Measurements from ENCODE around the gene ZKSCAN7. TPM values are rescaled to one million over a fixed set of nuclear protein-coding genes. Genes with fewer than 3 reads are reported as not detected.

Gene ZKSCAN7
- total RNA-seq, 1 donor from 2014 or later = 9.2 TPM

DNA sequence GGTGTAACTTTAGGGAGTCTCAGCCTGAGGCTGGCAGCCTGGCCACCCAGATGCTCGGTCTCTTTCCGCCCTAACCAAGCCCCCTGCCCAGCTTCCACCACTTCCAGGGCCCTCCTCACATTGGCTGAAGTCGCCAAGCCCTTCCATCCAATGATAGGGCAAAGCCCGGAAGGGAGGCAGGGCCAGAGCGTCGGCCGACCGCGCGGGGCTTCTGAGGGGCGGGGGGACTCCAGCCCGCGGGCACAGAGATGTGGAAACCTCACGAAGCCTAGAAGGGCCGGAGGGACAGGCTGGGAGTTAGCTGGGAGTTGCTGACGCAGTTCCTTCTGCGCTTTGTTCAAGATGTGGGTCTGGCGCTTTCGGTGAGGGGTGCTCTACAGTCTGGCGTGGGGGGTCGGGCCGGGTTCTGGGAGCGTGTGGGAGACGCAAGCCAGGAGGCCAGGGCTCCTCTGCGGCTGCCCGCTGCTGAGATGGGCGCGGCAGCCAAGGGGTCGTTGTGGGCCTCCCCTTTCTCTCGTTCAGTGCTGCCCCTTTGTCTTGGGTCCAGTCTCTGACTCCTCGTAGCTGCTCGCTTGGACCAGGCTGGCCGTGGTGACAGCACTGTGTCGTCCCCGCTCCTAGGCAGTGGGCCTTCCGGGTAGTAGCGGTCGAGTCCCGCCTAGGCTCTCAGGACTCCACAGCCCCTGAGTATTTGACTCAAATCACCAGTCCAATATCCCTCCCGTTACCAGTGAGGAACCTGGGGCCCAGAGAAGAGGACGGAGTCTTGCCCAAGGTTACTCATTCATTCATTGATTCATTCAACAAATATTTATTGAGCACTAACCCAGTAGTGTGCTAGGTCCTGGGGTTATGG, 29.9 kb downstream of the ZKSCAN7 start, which contains the start of gene ZNF660:
TSS of gene ZNF660 (plus strand) at position 319 of the 856 bp plus-strand sequence. CDS start 9,230 bp downstream, outside the sequence.
- H3K27ac Mint-ChIP-seq = peak within 1 kb of the TSS; percentile 15
- DNase-seq (peak; percentile 23), ATAC-seq (ENCODE audit: low read depth) (peak; percentile 86)
- TF ChIP-seq, protein P1, sequence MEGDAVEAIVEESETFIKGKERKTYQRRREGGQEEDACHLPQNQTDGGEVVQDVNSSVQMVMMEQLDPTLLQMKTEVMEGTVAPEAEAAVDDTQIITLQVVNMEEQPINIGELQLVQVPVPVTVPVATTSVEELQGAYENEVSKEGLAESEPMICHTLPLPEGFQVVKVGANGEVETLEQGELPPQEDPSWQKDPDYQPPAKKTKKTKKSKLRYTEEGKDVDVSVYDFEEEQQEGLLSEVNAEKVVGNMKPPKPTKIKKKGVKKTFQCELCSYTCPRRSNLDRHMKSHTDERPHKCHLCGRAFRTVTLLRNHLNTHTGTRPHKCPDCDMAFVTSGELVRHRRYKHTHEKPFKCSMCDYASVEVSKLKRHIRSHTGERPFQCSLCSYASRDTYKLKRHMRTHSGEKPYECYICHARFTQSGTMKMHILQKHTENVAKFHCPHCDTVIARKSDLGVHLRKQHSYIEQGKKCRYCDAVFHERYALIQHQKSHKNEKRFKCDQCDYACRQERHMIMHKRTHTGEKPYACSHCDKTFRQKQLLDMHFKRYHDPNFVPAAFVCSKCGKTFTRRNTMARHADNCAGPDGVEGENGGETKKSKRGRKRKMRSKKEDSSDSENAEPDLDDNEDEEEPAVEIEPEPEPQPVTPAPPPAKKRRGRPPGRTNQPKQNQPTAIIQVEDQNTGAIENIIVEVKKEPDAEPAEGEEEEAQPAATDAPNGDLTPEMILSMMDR (IDR thresholded peaks at IDR 0.05) = no peak
- peaks cover 6% of the 10 kb centered on the region for H3K27me3 Mint-ChIP-seq
- ChIA-PET POLR2A (interaction anchor here (0.6 to 1.2 kb wide), 5 partner anchors 30 to 144 kb away, joined by 3 to 5 read pairs (median 3); partner anchors contain the start of genes ZKSCAN7, ZNF35 and ZNF501), CTCF (no interaction called here)
- H3K4me1 Mint-ChIP-seq = peaks cover 17% of the 10 kb centered on the region
- H3K36me3 Mint-ChIP-seq (ENCODE audit: low read depth) = peaks cover 19% of the 10 kb centered on the region
- H3K4me3 Mint-ChIP-seq = peak within 1 kb of the TSS; percentile 87
- intact Hi-C loops (cut with micrococcal nuclease) = loop anchor here (2.0 kb wide), 3 partner anchors 30 to 108 kb away; partner anchors contain the start of genes ZKSCAN7, ZNF197 and ZNF445
- no peaks in the 10 kb centered on the region for H3K9me3 Mint-ChIP-seq

DNA sequence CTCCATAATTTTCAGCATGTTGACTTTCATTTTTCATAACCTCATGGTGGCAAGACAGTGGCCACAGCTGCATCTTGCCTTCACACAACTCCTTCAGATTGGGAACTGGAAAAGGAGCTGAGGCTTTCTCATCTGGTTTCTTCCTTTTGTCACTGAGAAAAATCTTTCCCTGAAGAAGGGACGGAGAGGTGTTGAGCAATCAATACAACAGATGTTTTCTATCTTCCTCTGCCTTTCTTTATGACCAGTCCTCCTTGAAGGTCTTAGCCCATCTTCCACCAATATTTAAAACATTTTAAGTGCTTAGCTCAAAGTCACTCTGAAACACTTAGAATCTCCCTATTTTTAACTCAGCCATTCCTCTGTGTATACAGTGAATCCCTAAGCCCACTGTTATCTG, 41.6 kb downstream of the ZKSCAN7 start:
- Mint-ChIP-seq H3K4me1 (no peaks in the 10 kb centered on the region), H3K27me3 (no peaks in the 10 kb centered on the region), H3K27ac (no peak overlapping the region), H3K4me3 (no peak overlapping the region), H3K9me3 (peaks cover 23% of the 10 kb centered on the region), H3K36me3 (ENCODE audit: low read depth) (peaks cover 24% of the 10 kb centered on the region)
- TF ChIP-seq, protein P1 (IDR thresholded peaks at IDR 0.05) = no peak
- intact Hi-C loops (cut with micrococcal nuclease) = no loop called here
- ChIA-PET CTCF (no interaction called here), POLR2A (no interaction called here)
- ATAC-seq (ENCODE audit: low read depth) (no peak), DNase-seq (no peak)

DNA sequence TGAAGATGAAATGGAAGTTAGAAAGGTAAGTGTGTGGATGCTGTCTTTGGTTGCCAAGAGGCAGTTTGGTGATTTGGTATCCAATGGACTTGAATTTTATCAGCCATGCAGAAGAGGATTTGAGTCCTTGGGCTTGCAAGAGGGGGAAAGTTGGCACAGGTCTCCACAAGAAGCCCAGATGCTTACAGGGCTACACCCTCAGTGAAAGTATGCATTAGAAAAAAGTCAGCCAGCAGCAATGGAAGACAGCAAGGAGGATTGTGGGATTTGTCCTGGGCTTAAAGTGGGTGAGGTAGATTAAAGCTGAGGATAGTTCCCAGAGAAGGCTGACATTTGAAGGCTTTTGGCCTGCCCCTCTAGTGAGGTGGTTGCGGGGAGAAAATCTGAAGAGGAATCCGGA, 46.8 kb downstream of the ZKSCAN7 start:
- Mint-ChIP-seq H3K27ac (no peak overlapping the region), H3K4me1 (no peaks in the 10 kb centered on the region), H3K27me3 (no peaks in the 10 kb centered on the region), H3K4me3 (no peak overlapping the region), H3K9me3 (peaks cover 9% of the 10 kb centered on the region), H3K36me3 (ENCODE audit: low read depth) (no peaks in the 10 kb centered on the region)
- TF ChIP-seq, protein P1 (IDR thresholded peaks at IDR 0.05) = no peak
- ATAC-seq (ENCODE audit: low read depth) (no peak), DNase-seq (no peak)
- intact Hi-C loops (cut with micrococcal nuclease) = no loop called here
- ChIA-PET POLR2A (no interaction called here), CTCF (no interaction called here)

DNA sequence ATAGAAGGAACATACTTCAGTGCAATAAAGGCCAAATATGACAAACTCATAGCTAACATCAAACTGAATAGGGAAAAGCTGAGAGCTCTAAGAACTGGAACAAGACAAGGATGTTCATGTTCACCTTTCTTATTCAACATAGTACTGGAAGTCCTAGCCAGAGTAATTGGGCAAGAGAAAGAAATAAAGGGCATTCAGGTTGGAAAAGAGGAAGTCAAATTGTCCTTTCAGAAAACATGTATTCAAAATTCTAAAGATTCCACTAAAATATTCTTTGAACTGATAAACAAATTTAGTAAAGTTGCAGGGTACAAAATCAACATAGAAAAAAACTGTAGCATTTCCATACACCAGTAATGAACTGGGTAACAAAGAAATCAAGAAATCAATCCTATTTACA, 57.7 kb downstream of the ZKSCAN7 start:
- H3K27me3 Mint-ChIP-seq = no peaks in the 10 kb centered on the region
- intact Hi-C loops (cut with micrococcal nuclease) = no loop called here
- no peak overlapping the region for H3K4me3 Mint-ChIP-seq
- H3K4me1 Mint-ChIP-seq = no peaks in the 10 kb centered on the region
- H3K9me3 Mint-ChIP-seq = peaks cover 5% of the 10 kb centered on the region
- ChIA-PET POLR2A (interaction anchor here (0.5 kb wide), 1 partner anchor 11 kb away, joined by 7 read pairs; no protein-coding TSS in a partner anchor), CTCF (no interaction called here)
- no peak overlapping the region for H3K27ac Mint-ChIP-seq
- peaks cover 1% of the 10 kb centered on the region for H3K36me3 Mint-ChIP-seq (ENCODE audit: low read depth)
- DNase-seq (no peak), ATAC-seq (ENCODE audit: low read depth) (no peak)
- TF ChIP-seq, protein P1 (IDR thresholded peaks at IDR 0.05) = no peak

Other genes starting within 250 kb of the ZKSCAN7 start
- 11.8 and 12.9 TPM in 2 replicates for gene TCAIM, start 216.4 kb upstream of the ZKSCAN7 start, total RNA-seq
- 17.3 and 19.5 TPM in 2 replicates for gene ZNF445, start 77.5 kb upstream of the ZKSCAN7 start, total RNA-seq
- gene ZNF660, start 29.8 kb downstream of the ZKSCAN7 start, total RNA-seq = 4.8 and 5.2 TPM in 2 replicates
- gene ZNF197, start 69.8 kb downstream of the ZKSCAN7 start, total RNA-seq = 15.8 and 16.9 TPM in 2 replicates
- gene ZNF35, start 93.5 kb downstream of the ZKSCAN7 start, total RNA-seq = 13.9 and 17.5 TPM in 2 replicates
- gene ZNF502, start 157.5 kb downstream of the ZKSCAN7 start, total RNA-seq = 5.0 and 6.5 TPM in 2 replicates
- gene ZNF501, start 174.4 kb downstream of the ZKSCAN7 start, total RNA-seq = 6.2 and 6.5 TPM in 2 replicates
- gene KIAA1143, start 206.4 kb downstream of the ZKSCAN7 start, total RNA-seq = 35.4 and 43.6 TPM in 2 replicates
- gene KIF15, start 206.6 kb downstream of the ZKSCAN7 start, total RNA-seq = 2.4 and 3.1 TPM in 2 replicates

All from activated B cell treated with CpG ODN at 0.5 μM for 24 hours (primary cell).